ENCODE results near the gene SFTA2. TPM values are rescaled to one million over a fixed set of nuclear protein-coding genes. Genes with fewer than 3 reads are reported as not detected.

The SFTA2 gene
- total RNA-seq, 3 donors from 2014 or later (not counting 1 experiment from before 2014, with no cell fraction given) = not detected

- no peak overlapping the region for H3K4me3 Mint-ChIP-seq
- no peaks in the 10 kb centered on the region for H3K9me3 ChIP-seq (ENCODE audit: control insufficient read depth, insufficient read depth, low read length)
- no peaks in the 10 kb centered on the region for H3K36me3 ChIP-seq (ENCODE audit: control insufficient read depth, insufficient read depth, low read length)
- no peaks in the 10 kb centered on the region for H3K4me1 Mint-ChIP-seq
- WGBS (ENCODE audit: insufficient coverage) = 62% methylated on average over 3 of the region's 4 CpGs
- no peaks in the 10 kb centered on the region for H3K36me3 Mint-ChIP-seq
- H3K27me3 Mint-ChIP-seq (ENCODE audit: low read depth in 2 of 2) = peaks cover 32 to 55% of the 10 kb centered on the region in 2 donors
- H3K4me3 ChIP-seq (ENCODE audit: low read length) = no peak overlapping the region
- intact Hi-C loops (cut with micrococcal nuclease) = no loop called here
- H3K9me3 Mint-ChIP-seq = no peaks in the 10 kb centered on the region
- no peaks in the 10 kb centered on the region for H3K4me1 ChIP-seq (ENCODE audit: control insufficient read depth, insufficient read depth, low read length)
- H3K27ac Mint-ChIP-seq = no peak overlapping the region
- DNase-seq = no peak
- no peak overlapping the region for H3K27ac ChIP-seq (ENCODE audit: low read length)
- no peak for TF ChIP-seq CTCF (IDR thresholded peaks at IDR 0.05)
- H3K27me3 ChIP-seq (ENCODE audit: control insufficient read depth, insufficient read depth, low read length) = peaks cover 5% of the 10 kb centered on the region
- no peak for ATAC-seq
Measured at GRCh38 chr6:30938730-30939129, 6.8 kb upstream of the SFTA2 start.

DNA sequence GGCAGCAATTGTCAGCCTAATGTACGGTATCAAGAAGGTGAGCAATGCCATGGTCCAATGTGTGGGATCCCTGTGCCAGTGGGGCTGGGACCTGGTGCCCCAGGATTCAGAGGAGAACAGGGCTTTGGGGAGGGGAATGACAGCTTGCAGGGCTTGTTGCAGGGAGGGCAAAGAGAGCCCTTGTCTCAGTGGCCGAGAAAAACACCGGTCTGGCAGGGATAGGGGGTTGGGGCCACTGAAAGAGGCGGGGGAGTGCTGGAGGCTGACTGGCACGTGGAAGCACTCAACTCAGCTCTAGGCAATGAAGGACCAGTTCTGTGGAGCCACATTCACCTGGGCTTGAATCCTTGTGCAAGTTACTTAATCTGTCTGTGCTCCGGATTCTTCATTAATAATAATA lies 5.3 kb upstream of the SFTA2 start:
- Histone ChIP-seq H3K27ac (ENCODE audit: low read length) (no peak overlapping the region), H3K36me3 (ENCODE audit: control insufficient read depth, insufficient read depth, low read length) (no peaks in the 10 kb centered on the region), H3K9me3 (ENCODE audit: control insufficient read depth, insufficient read depth, low read length) (no peaks in the 10 kb centered on the region), H3K4me3 (ENCODE audit: low read length) (no peak overlapping the region), H3K27me3 (ENCODE audit: control insufficient read depth, insufficient read depth, low read length) (no peaks in the 10 kb centered on the region), H3K4me1 (ENCODE audit: control insufficient read depth, insufficient read depth, low read length) (no peaks in the 10 kb centered on the region)
- Mint-ChIP-seq H3K9me3 (no peaks in the 10 kb centered on the region), H3K27ac (no peak overlapping the region), H3K4me3 (no peak overlapping the region), H3K27me3 (ENCODE audit: low read depth in 2 of 2) (peaks cover 26 to 42% of the 10 kb centered on the region in 2 donors), H3K36me3 (no peaks in the 10 kb centered on the region), H3K4me1 (no peaks in the 10 kb centered on the region)
- WGBS (ENCODE audit: insufficient coverage) = 80% methylated on average over 5 of the region's 6 CpGs
- intact Hi-C loops (cut with micrococcal nuclease) = no loop called here
- no peak for DNase-seq
- TF ChIP-seq CTCF (IDR thresholded peaks at IDR 0.05) = no peak
- ATAC-seq = no peak

GRCh38 chr6:30935018-30935417 lies 3.0 kb upstream of the SFTA2 start:
- intact Hi-C loops (cut with micrococcal nuclease) = no loop called here

More at GRCh38 chr6:30935018-30935417, 3.0 kb upstream of the SFTA2 start:
- H3K4me1 Mint-ChIP-seq = no peaks in the 10 kb centered on the region
- Histone ChIP-seq H3K4me1 (ENCODE audit: control insufficient read depth, insufficient read depth, low read length) (no peaks in the 10 kb centered on the region), H3K27ac (ENCODE audit: low read length) (no peak overlapping the region), H3K4me3 (ENCODE audit: low read length) (no peak overlapping the region), H3K27me3 (ENCODE audit: control insufficient read depth, insufficient read depth, low read length) (no peaks in the 10 kb centered on the region), H3K36me3 (ENCODE audit: control insufficient read depth, insufficient read depth, low read length) (no peaks in the 10 kb centered on the region), H3K9me3 (ENCODE audit: control insufficient read depth, insufficient read depth, low read length) (no peaks in the 10 kb centered on the region)
- no peaks in the 10 kb centered on the region for H3K36me3 Mint-ChIP-seq
- no peak overlapping the region for H3K27ac Mint-ChIP-seq
- TF ChIP-seq CTCF (IDR thresholded peaks at IDR 0.05) = no peak
- 17% methylated on average over 3 of the region's 3 CpGs for WGBS (ENCODE audit: insufficient coverage)
- no peaks in the 10 kb centered on the region for H3K9me3 Mint-ChIP-seq
- DNase-seq (no peak), ATAC-seq (no peak)
- H3K27me3 Mint-ChIP-seq (ENCODE audit: low read depth in 2 of 2) = peaks cover 17 to 19% of the 10 kb centered on the region in 2 donors
- no peak overlapping the region for H3K4me3 Mint-ChIP-seq
